ENCODE data around the gene REG1A.

Gene REG1A

GRCh38 chr2:79112269-79112668 lies 8.0 kb upstream of the REG1A start:
- Mint-ChIP-seq H3K4me3 (no peak overlapping the region), H3K4me1 (no peaks in the 10 kb centered on the region), H3K36me3 (ENCODE audit: low read depth) (no peaks in the 10 kb centered on the region)

GRCh38 chr2:79114797-79115494 lies 5.3 kb upstream of the REG1A start:
- no peak overlapping the region for H3K4me3 Mint-ChIP-seq
- no peaks in the 10 kb centered on the region for H3K27me3 Mint-ChIP-seq
- H3K4me1 Mint-ChIP-seq, result no peaks in the 10 kb centered on the region
- no peak for ATAC-seq
- DNase-seq, result no peak
- H3K36me3 Mint-ChIP-seq (ENCODE audit: low read depth), result no peaks in the 10 kb centered on the region
- H3K9me3 Mint-ChIP-seq, result peaks cover 11% of the 10 kb centered on the region
- H3K27ac Mint-ChIP-seq, result no peak overlapping the region

More at GRCh38 chr2:79112269-79112668, 8.0 kb upstream of the REG1A start:
- peaks cover 11% of the 10 kb centered on the region for H3K9me3 Mint-ChIP-seq
- no peak for ATAC-seq
- H3K27ac Mint-ChIP-seq, result no peak overlapping the region
- H3K27me3 Mint-ChIP-seq, result no peaks in the 10 kb centered on the region
- DNase-seq, result no peak

DNA sequence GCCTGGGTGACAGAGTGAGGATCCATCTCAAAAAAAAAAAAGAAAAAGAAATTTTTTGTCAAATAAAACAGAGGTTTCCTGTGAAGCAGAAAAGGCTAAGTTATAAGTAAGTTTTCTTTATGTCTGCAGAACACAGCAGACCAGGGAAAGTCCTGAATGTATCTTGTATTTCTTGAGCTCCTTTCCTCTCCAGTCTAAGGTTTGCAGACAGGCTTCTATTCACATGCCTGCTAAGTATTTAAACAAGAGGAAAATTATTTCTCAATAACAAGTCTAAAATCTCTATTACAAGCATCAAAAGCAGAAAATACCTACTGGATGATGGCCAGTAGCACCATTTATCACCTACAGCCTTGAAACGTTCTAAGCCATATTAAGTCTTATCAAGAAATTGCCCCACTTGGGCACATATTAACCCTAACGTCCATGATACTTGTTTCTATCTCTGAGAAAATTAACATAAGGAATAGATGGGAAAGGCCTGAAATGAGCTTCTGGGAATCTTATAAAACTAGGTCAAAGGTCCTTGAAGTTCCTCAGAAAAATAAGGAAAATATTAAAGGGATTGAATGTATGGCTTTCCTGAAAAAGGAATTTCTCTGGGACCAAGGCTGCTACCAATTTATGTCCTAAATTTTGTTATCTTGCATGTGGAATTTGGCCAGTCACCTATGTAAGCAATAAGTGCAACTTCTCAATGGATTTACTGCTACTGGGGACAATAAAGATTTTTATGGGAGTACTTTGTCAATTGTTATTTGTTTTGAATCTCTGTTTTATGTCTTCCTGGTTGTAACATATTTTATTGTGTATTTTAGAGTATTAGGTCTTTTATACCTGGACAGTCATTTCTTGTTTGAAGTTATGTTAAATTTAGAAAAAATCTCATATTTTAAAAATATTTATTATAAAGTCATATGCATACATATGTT lies 3.0 kb upstream of the REG1A start:
- H3K4me1 Mint-ChIP-seq, result no peaks in the 10 kb centered on the region
- ATAC-seq, result no peak
- H3K27ac Mint-ChIP-seq, result no peak overlapping the region
- no peak for DNase-seq
- H3K9me3 Mint-ChIP-seq, result peaks cover 11% of the 10 kb centered on the region
- H3K27me3 Mint-ChIP-seq, result no peaks in the 10 kb centered on the region
- H3K4me3 Mint-ChIP-seq, result no peak overlapping the region
- no peaks in the 10 kb centered on the region for H3K36me3 Mint-ChIP-seq (ENCODE audit: low read depth)

- no peaks in the 10 kb centered on the region for H3K27me3 Mint-ChIP-seq
- DNase-seq, result no peak
- no peaks in the 10 kb centered on the region for H3K36me3 Mint-ChIP-seq (ENCODE audit: low read depth)
- no peaks in the 10 kb centered on the region for H3K9me3 Mint-ChIP-seq
- H3K4me1 Mint-ChIP-seq, result no peaks in the 10 kb centered on the region
- no peak overlapping the region for H3K4me3 Mint-ChIP-seq
- no peak overlapping the region for H3K27ac Mint-ChIP-seq
- no peak for ATAC-seq
Observed at GRCh38 chr2:79122676-79123075, 2.4 kb downstream of the REG1A start.

- ATAC-seq (no peak), DNase-seq (no peak)
- no peak overlapping the region for H3K27ac Mint-ChIP-seq
Observed at GRCh38 chr2:79124907-79125720, 4.8 kb downstream of the REG1A start.

GRCh38 chr2:79125721-79125985 lies 5.4 kb downstream of the REG1A start:
- no peak overlapping the region for H3K4me3 Mint-ChIP-seq
- DNase-seq (no peak), ATAC-seq (no peak)
- H3K4me1 Mint-ChIP-seq, result no peaks in the 10 kb centered on the region
- no peaks in the 10 kb centered on the region for H3K9me3 Mint-ChIP-seq
- no peak overlapping the region for H3K27ac Mint-ChIP-seq
- no peaks in the 10 kb centered on the region for H3K27me3 Mint-ChIP-seq
- no peaks in the 10 kb centered on the region for H3K36me3 Mint-ChIP-seq (ENCODE audit: low read depth)

More at GRCh38 chr2:79124907-79125720, 4.8 kb downstream of the REG1A start:
- Mint-ChIP-seq H3K4me3 (no peak overlapping the region), H3K36me3 (ENCODE audit: low read depth) (no peaks in the 10 kb centered on the region), H3K4me1 (no peaks in the 10 kb centered on the region), H3K9me3 (no peaks in the 10 kb centered on the region), H3K27me3 (no peaks in the 10 kb centered on the region)

- H3K4me1 Mint-ChIP-seq, result no peaks in the 10 kb centered on the region
- DNase-seq (no peak), ATAC-seq (no peak)
- no peak overlapping the region for H3K4me3 Mint-ChIP-seq
- no peak overlapping the region for H3K27ac Mint-ChIP-seq
- H3K36me3 Mint-ChIP-seq (ENCODE audit: low read depth), result no peaks in the 10 kb centered on the region
- no peaks in the 10 kb centered on the region for H3K27me3 Mint-ChIP-seq
- H3K9me3 Mint-ChIP-seq, result no peaks in the 10 kb centered on the region
Observed at GRCh38 chr2:79128406-79128805, 8.1 kb downstream of the REG1A start.

GRCh38 chr2:79129260-79129659 lies 9.0 kb downstream of the REG1A start:
- DNase-seq, result no peak
- Mint-ChIP-seq H3K9me3 (no peaks in the 10 kb centered on the region), H3K27me3 (no peaks in the 10 kb centered on the region), H3K36me3 (ENCODE audit: low read depth) (no peaks in the 10 kb centered on the region), H3K4me1 (no peaks in the 10 kb centered on the region), H3K4me3 (no peak overlapping the region), H3K27ac (no peak overlapping the region)
- no peak for ATAC-seq

DNA sequence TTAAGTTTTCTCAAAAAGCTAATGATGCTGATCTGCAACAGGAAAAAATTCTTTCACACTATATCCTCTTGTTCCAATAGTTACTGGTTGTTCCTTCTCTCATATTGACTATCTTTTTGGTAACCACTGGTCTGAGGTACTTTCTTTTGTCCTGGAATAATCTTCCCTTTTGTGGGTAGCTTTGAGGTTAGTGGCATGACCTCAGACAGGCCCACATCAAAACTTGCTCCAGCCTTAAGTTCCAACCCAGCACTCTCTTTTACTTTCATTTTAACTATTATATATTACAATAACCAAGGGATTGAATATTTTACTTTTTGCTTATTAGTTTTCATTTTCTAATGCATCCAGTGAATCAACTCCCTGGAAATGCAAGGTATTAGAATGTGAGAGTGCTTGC lies 9.5 kb downstream of the REG1A start:
- Mint-ChIP-seq H3K27ac (no peak overlapping the region), H3K4me3 (no peak overlapping the region)

GRCh38 chr2:79131687-79132086 lies 11.4 kb downstream of the REG1A start:
- ATAC-seq, result no peak
- H3K27me3 Mint-ChIP-seq, result no peaks in the 10 kb centered on the region
- no peak overlapping the region for H3K27ac Mint-ChIP-seq

More for the DNA sequence above, 9.5 kb downstream of the REG1A start:
- Mint-ChIP-seq H3K27me3 (no peaks in the 10 kb centered on the region), H3K4me1 (no peaks in the 10 kb centered on the region), H3K9me3 (no peaks in the 10 kb centered on the region), H3K36me3 (ENCODE audit: low read depth) (no peaks in the 10 kb centered on the region)
- no peak for DNase-seq
- no peak for ATAC-seq

DNA sequence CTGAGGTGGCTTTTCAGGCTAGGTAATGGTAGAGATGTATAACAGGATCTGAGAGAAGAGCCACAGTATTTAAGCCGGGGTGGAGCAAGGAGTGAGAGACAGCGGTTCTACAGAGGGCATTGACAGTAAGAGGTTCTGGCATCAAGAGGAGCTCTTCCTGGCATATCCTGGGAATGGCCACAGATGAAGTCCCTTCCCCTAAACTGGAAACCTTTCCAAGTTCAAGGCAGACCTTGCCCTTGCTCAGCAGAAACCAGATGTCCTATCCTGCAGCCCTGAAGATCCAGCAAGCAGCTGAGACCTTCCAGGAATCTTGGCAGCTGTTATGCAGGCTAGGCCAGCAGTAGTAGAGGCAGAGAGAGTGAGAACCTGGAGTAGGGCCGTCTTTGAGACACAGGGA lies 18.1 kb downstream of the REG1A start:
- H3K4me1 Mint-ChIP-seq, result no peaks in the 10 kb centered on the region
- no peaks in the 10 kb centered on the region for H3K27me3 Mint-ChIP-seq
- peaks cover 3% of the 10 kb centered on the region for H3K9me3 Mint-ChIP-seq
- H3K36me3 Mint-ChIP-seq (ENCODE audit: low read depth), result no peaks in the 10 kb centered on the region
- H3K4me3 Mint-ChIP-seq, result no peak overlapping the region
- no peak for ATAC-seq
- DNase-seq, result no peak
- H3K27ac Mint-ChIP-seq, result no peak overlapping the region

More at GRCh38 chr2:79131687-79132086, 11.4 kb downstream of the REG1A start:
- Mint-ChIP-seq H3K36me3 (ENCODE audit: low read depth) (no peaks in the 10 kb centered on the region), H3K9me3 (no peaks in the 10 kb centered on the region), H3K4me3 (no peak overlapping the region), H3K4me1 (no peaks in the 10 kb centered on the region)
- DNase-seq, result no peak

DNA sequence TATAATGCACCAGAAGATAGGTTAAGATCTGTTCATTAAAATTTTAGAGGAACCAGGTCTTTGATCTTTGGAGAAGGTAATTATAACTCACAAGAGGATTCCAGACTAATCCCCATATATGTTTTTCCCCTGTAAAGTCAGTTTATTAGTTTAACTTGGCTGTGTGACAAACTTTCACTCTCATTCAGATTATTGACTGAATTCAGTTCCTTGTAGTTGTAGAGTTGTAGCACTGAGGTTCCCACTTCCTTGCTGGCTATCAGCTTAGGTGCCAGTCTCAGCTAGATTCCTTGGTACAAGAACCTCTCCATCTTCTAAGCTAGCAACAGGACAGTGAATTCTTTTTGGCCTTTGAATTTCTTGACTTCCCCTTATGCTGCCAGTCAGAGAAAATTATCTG lies 19.1 kb downstream of the REG1A start:
- Mint-ChIP-seq H3K27me3 (no peaks in the 10 kb centered on the region), H3K4me3 (no peak overlapping the region), H3K27ac (no peak overlapping the region), H3K9me3 (peaks cover 3% of the 10 kb centered on the region), H3K36me3 (ENCODE audit: low read depth) (no peaks in the 10 kb centered on the region), H3K4me1 (no peaks in the 10 kb centered on the region)
- DNase-seq (no peak), ATAC-seq (no peak)

DNA sequence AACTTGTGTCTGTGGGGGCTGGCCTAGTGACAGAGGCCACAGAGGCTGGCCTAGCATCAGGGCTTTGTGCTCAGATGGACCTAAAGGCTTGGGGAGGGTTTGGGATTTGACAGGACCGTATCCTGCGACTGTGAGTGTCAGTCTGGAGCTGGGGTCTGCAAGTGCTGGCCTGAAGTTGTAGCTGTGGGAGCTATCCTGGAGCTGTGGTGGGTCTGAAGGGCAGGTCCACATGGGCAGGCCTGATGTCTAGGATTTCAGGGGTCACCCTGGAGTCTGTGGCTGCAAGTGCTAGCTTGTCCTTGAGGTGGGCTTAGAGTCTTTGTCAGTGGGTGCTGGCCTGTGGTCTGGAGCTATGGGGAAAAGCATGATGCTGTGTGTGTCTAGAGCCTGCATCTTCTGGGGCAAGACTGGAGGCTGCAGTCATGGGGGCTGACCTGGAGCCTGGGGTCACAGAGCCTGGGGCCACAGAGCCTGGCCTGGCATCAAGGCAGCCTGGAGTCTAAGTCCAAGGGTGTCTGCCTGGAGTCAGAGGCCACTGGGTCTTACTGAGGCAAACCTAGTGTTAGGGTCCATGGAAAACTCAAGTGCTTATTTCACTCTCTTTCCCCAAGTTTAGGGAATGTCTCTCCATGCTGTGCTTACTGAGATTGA lies 35.7 kb downstream of the REG1A start:
- Mint-ChIP-seq H3K9me3 (peaks cover 6% of the 10 kb centered on the region), H3K36me3 (ENCODE audit: low read depth) (no peaks in the 10 kb centered on the region), H3K27ac (no peak overlapping the region), H3K4me1 (no peaks in the 10 kb centered on the region), H3K27me3 (peaks cover 2% of the 10 kb centered on the region), H3K4me3 (no peak overlapping the region)
- DNase-seq (no peak), ATAC-seq (no peak)

DNA sequence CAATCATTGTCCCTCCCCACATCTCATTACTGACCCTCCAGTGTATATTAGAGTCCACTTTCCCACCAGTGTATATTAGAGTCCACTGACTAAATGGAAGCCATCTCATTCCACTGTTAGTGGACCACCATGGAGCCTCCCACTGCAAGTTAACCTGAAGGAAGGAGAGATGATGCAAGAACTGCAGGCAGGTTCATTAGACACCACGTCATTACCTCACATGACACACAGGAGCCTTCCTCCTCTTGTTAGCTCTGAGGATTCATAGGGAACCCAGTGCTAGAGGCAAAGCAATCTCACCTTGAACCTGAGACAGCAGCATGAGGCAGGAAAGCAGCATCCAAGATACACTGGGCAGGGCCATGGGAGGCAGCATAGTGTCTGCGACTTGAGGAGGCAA lies 38.7 kb downstream of the REG1A start:
- Mint-ChIP-seq H3K36me3 (ENCODE audit: low read depth) (no peaks in the 10 kb centered on the region), H3K27me3 (peaks cover 2% of the 10 kb centered on the region), H3K4me1 (no peaks in the 10 kb centered on the region), H3K4me3 (no peak overlapping the region), H3K27ac (no peak overlapping the region), H3K9me3 (peaks cover 6% of the 10 kb centered on the region)
- no peak for ATAC-seq
- no peak for DNase-seq

Data from activated naive CD8-positive, alpha-beta T cell treated with anti-CD3 and anti-CD28 coated beads, Interleukin-2, amount 50 U/mL, for 24 hours (primary cell).